Gastroesophageal sphincter (tissue), 4 donors: Measurements from ENCODE around the gene SLC16A11. TPM values are rescaled to one million over a fixed set of nuclear protein-coding genes. Genes with fewer than 3 reads are reported as not detected.

ENCODE experiments used
- ATAC-seq: fragments of 150-250 bp; one replicate; pipeline ENCODE4 v1.9.1; 2016; ENCODE audit warnings: mild to moderate bottlenecking, moderate library complexity
- H3K27ac ChIP-seq, 4 donors: fragments of 200-600 bp; sonication (generic) in 3 of 4; 1 replicate in 3 of 4; 2 replicates in 1 of 4; pipeline ENCODE4 v1.5.1; 2016 to 2019
- H3K27me3 ChIP-seq: fragments of 200-600 bp; sonication (generic); one replicate; pipeline ENCODE4 v1.5.1; 2019
- H3K36me3 ChIP-seq, 2 donors: fragments of 200-600 bp; sonication (generic); one replicate each; pipeline ENCODE4 v1.5.1; 2019; ENCODE audit warnings: control low read depth in 1 of 2
- H3K4me1 ChIP-seq, 3 donors: fragments of 200-600 bp; sonication (generic); 1 replicate in 2 of 3; 2 replicates in 1 of 3; pipeline ENCODE4 v1.5.1; 2016 to 2019; ENCODE audit warnings: control low read depth in 2 of 3
- H3K4me3 ChIP-seq, 2 donors: fragments of 200-600 bp; sonication (generic); one replicate each; pipeline ENCODE4 v1.5.1; 2019; ENCODE audit warnings: mild to moderate bottlenecking in 1 of 2, moderate library complexity in 1 of 2
- H3K9me3 ChIP-seq, 3 donors: fragments of 200-600 bp; sonication (generic); one replicate each; pipeline ENCODE4 v1.5.1; 2017 to 2019; ENCODE audit warnings: control low read depth in 2 of 3
- EP300 ChIP-seq: sonication (generic); formaldehyde crosslinking; IDR thresholded peaks from one replicate; pipeline ENCODE4 v1.6.1; 2017; ENCODE audit warnings: antibody characterized with exemption, mild to moderate bottlenecking
- POLR2A ChIP-seq, 2 donors: fragments of 450-650 bp; IDR thresholded peaks; one replicate each; pipeline ENCODE4 v1.6.1; 2017; ENCODE audit warnings: antibody characterized with exemption in 2 of 2, mild to moderate bottlenecking in 2 of 2, moderate library complexity in 1 of 2
- POLR2AphosphoS5 ChIP-seq: sonication (generic); formaldehyde crosslinking; IDR thresholded peaks from one replicate; pipeline ENCODE4 v1.6.1; 2017; ENCODE audit warnings: antibody characterized with exemption
- WGBS, 2 donors: methylation state at CpG; one replicate each; pipeline ENCODE4 v1.1.5; 2018; ENCODE audit warnings: low coverage in 1 of 2; 5-methylcytosine and 5-hydroxymethylcytosine counted together
- total RNA-seq, 4 donors: library from RNA; depleted of rRNA; stranded (reverse); fragments of >200 nt; gene quantifications; one replicate each; pipeline ENCODE4 v1.1.0, GENCODE V29; 2016
- TF ChIP-seq, protein P1 (sequence below), 4 experiments: fragments of 200-600 bp in 2 of 4; fragments of 450-650 bp in 2 of 4; sonication (generic) in 1 of 4; IDR thresholded peaks; one replicate each; pipeline ENCODE4 v1.5.1; 2017 to 2019; ENCODE audit warnings: antibody characterized with exemption in 4 of 4, mild to moderate bottlenecking in 2 of 4, moderate library complexity in 2 of 4

The SLC16A11 gene
- total RNA-seq, 4 donors from 2014 or later: 0.32 to 0.54 (median 0.39) TPM; not detected in 1

- ATAC-seq: peak; percentile 80
- Histone ChIP-seq H3K27me3 (peaks cover 51% of the 10 kb centered on the region), H3K9me3 (no peaks in the 10 kb centered on the region), H3K27ac (peak overlapping the region in 3 of 4 donors; percentile 77 to 92 (median 83)), H3K4me3 (peak overlapping the region in 1 of 2 donors; percentile 41), H3K36me3 (no peaks in the 10 kb centered on the region), H3K4me1 (peaks cover 0 to 60% (median 8%) of the 10 kb centered on the region in 3 donors)
- TF ChIP-seq POLR2A (IDR thresholded peaks at IDR 0.05): no peak
- TF ChIP-seq, protein P1, sequence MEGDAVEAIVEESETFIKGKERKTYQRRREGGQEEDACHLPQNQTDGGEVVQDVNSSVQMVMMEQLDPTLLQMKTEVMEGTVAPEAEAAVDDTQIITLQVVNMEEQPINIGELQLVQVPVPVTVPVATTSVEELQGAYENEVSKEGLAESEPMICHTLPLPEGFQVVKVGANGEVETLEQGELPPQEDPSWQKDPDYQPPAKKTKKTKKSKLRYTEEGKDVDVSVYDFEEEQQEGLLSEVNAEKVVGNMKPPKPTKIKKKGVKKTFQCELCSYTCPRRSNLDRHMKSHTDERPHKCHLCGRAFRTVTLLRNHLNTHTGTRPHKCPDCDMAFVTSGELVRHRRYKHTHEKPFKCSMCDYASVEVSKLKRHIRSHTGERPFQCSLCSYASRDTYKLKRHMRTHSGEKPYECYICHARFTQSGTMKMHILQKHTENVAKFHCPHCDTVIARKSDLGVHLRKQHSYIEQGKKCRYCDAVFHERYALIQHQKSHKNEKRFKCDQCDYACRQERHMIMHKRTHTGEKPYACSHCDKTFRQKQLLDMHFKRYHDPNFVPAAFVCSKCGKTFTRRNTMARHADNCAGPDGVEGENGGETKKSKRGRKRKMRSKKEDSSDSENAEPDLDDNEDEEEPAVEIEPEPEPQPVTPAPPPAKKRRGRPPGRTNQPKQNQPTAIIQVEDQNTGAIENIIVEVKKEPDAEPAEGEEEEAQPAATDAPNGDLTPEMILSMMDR (IDR thresholded peaks at IDR 0.05): no peak
- no peak for TF ChIP-seq EP300
- TF ChIP-seq POLR2AphosphoS5: no peak
- 83% methylated on average over 16 of the region's 51 CpGs; no CpG with 5 or more reads in 1 of the 2 donors for WGBS, 2 donors
Measured at GRCh38 chr17:7023576-7024401, 20.1 kb downstream of the SLC16A11 start.

- no peaks in the 10 kb centered on the region for H3K36me3 ChIP-seq
- peaks cover 51% of the 10 kb centered on the region for H3K27me3 ChIP-seq
- no peak for TF ChIP-seq POLR2A (IDR thresholded peaks at IDR 0.05)
- no peaks in the 10 kb centered on the region for H3K9me3 ChIP-seq
- ATAC-seq: no peak
- peaks cover 0 to 68% (median 13%) of the 10 kb centered on the region in 3 donors for H3K4me1 ChIP-seq
- H3K4me3 ChIP-seq: peak within 1 kb of the TSS in 1 of 2 donors; percentile 41
- H3K27ac ChIP-seq: peak within 1 kb of the TSS in 3 of 4 donors; percentile 77 to 92 (median 83)
- WGBS, 2 donors: 4 to 6% methylated on average over 4 to 16 of the region's 47 CpGs
Measured at GRCh38 chr17:7022781-7023571, 20.9 kb downstream of the SLC16A11 start, which contains the start of gene BCL6B. TSS of gene BCL6B (plus strand) at chr17:7023050. CDS start at chr17:7023672, 622 bp downstream.

DNA sequence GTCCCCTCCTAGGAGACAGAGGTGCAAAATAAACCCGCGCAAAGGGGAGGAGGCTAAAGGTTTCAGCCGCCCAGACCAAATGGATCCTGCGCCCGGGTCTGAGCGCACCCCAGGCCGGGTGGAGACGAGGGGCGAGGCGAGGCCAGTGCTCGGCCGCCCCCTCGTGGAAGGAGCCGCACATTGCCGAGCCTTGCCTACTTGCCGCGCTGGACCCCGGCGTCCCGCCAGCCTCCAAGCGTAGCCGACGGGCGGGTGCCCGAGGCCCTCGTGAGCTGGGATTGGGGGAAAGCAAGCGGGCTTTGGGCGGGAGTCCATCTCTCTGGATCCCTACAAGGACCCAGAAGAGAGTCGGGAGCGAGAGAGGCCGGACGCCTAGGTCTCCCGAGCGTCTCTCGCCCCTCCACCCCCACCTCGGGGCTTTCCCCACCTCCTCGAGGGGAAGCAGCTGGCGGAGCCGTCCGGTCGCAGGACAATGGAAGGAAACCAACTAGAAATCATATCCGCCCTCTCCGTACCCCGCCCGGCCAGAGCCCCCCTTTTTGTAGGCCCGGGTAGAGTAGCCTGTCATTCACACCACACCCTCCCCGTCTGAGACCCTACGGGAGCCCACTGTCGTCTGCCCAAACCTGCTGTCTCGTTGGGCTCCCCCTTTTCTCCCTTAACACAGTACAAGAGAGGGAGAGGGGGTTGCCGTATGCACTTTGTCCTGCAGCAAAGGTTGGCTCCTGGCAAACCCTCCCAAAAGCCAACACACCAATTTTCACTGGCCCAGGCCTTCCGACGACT lies 21.7 kb downstream of the SLC16A11 start:
- Histone ChIP-seq H3K27ac (peak overlapping the region in 3 of 4 donors; percentile 77 to 92 (median 83)), H3K36me3 (peaks cover 0 to 4% of the 10 kb centered on the region in 2 donors), H3K4me1 (peaks cover 0 to 76% (median 21%) of the 10 kb centered on the region in 3 donors), H3K4me3 (peak overlapping the region in 1 of 2 donors; percentile 41), H3K9me3 (no peaks in the 10 kb centered on the region), H3K27me3 (peaks cover 47% of the 10 kb centered on the region)
- TF ChIP-seq, protein P1 (IDR thresholded peaks at IDR 0.05): peak in 3 of 4 experiments; percentile 93 to 98 (median 93)
- no peak for TF ChIP-seq POLR2A (IDR thresholded peaks at IDR 0.05)
- ATAC-seq: peak; percentile 74
- 0 to 13% methylated on average over 2 to 5 of the region's 53 CpGs for WGBS, 2 donors

DNA sequence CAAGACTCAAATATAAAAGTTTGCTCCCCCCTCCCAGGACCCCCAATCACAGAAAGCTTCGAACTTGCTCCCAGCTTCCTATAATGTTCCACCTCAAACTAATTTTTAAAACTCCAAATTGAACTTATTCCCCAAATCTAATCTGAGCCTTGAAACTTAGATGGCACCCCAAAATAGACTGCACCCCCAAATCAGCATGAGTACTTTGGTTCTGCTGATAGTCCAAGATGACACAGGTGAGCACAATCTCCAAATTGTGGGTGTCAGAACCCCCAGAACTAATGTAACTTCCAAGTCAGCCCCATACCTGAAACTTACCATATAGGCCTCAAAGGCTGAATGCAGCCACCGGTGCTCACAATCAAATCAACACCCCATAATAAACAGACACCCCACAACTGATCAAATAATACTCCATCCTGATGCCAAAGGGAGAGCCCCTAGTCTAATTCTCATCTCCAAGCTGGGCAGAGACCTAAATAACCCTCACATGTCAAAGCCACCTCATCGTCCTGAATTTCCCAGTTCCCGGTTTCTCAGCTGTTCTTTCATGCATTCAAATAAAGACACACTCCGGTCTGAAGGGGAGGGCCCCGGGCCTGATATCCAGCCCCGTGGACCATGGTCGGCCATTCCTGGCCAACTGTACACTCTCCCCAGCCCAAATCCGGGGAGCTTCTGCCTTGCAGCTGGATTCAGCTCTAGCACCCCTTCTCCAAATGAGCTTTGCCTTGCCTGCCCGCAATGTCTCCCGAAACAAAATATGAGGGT lies 22.8 kb downstream of the SLC16A11 start:
- no peak for TF ChIP-seq POLR2AphosphoS5
- no peak for TF ChIP-seq POLR2A (IDR thresholded peaks at IDR 0.05)
- Histone ChIP-seq H3K4me3 (peak overlapping the region in 1 of 2 donors; percentile 35), H3K9me3 (no peaks in the 10 kb centered on the region), H3K27ac (peak overlapping the region in 3 of 4 donors; percentile 83 to 96 (median 92)), H3K27me3 (peaks cover 40% of the 10 kb centered on the region), H3K36me3 (peaks cover 0 to 12% of the 10 kb centered on the region in 2 donors), H3K4me1 (peaks cover 0 to 82% (median 21%) of the 10 kb centered on the region in 3 donors)
- no peak for ATAC-seq
- WGBS, 2 donors: 61 to 90% methylated on average over 2 to 6 of the region's 11 CpGs

GRCh38 chr17:7019839-7020519 lies 23.9 kb downstream of the SLC16A11 start:
- Histone ChIP-seq H3K4me3 (peak overlapping the region; percentile 69 to 88), H3K4me1 (peaks cover 0 to 93% (median 26%) of the 10 kb centered on the region in 3 donors), H3K27ac (peak overlapping the region; percentile 83 to 96 (median 89)), H3K27me3 (peaks cover 36% of the 10 kb centered on the region), H3K9me3 (no peaks in the 10 kb centered on the region), H3K36me3 (peaks cover 0 to 12% of the 10 kb centered on the region in 2 donors)
- WGBS, 2 donors: 29 to 80% methylated on average over 1 to 4 of the region's 16 CpGs
- TF ChIP-seq POLR2A (IDR thresholded peaks at IDR 0.05) (no peak), POLR2AphosphoS5 (no peak), EP300 (no peak)
- TF ChIP-seq, protein P1 (IDR thresholded peaks at IDR 0.05): no peak
- ATAC-seq: no peak
